ENCODE data around the gene GRAMD4.

Gene GRAMD4

GRCh38 chr22:46679706-46680269 is 59.6 kb downstream of the GRAMD4 start:
- intact Hi-C loops (cut with micrococcal nuclease): loop anchor here (5.0 to 10.0 kb wide), 2 partner anchors 55 to 117 kb away; partner anchors contain the start of gene GRAMD4
- Mint-ChIP-seq H3K27me3 (no peaks in the 10 kb centered on the region), H3K4me3 (no peak overlapping the region), H3K4me1 (ENCODE audit: low read depth) (peaks cover 11% of the 10 kb centered on the region), H3K27ac (no peak overlapping the region), H3K36me3 (ENCODE audit: low read depth) (peaks cover 85% of the 10 kb centered on the region), H3K9me3 (no peaks in the 10 kb centered on the region)

- no peak overlapping the region for H3K27ac Mint-ChIP-seq
- H3K36me3 Mint-ChIP-seq (ENCODE audit: low read depth): peaks cover 85% of the 10 kb centered on the region
- no peak overlapping the region for H3K4me3 Mint-ChIP-seq
- no peaks in the 10 kb centered on the region for H3K9me3 Mint-ChIP-seq
- no peaks in the 10 kb centered on the region for H3K27me3 Mint-ChIP-seq
- intact Hi-C loops (cut with micrococcal nuclease): loop anchor here (5.0 kb wide), 1 partner anchor 119 kb away; no protein-coding TSS in a partner anchor
- peaks cover 23% of the 10 kb centered on the region for H3K4me1 Mint-ChIP-seq (ENCODE audit: low read depth)
Measured at GRCh38 chr22:46681010-46681409, 60.8 kb downstream of the GRAMD4 start.

DNA sequence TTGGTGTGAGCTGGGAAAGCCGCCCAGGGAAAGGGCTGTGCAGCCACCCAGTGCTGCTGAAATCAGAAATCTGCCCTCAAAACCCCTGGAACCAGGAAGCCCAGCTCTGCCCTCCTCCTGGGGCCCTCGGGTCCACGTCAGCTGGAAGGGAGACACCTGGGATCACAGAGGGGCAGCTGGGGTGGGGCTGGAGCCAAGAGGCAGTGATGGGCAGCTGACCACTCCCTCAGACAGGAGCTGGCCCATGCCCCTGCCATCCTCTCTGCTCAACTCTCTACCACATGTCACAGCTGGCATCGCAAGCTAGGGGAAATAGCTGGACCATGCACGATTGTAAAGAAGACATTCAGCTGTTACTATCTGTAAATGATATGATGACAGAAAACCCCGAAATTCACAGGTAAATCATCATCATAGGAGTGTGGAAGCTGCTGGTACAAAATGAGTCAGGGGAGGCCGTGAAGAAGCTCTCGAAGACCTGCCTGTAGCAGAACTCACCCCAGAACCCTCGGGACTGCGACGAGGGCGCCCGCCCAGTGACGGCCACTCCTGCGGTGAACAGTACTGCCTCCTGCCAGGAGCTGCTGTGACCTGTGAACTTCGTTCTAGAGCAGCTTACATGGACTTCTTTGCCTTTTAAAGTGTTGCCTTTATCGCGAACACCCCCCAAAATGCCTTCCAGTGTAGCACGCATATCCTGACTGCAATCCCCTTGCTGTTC is 62.0 kb downstream of the GRAMD4 start:
- Mint-ChIP-seq H3K4me1 (ENCODE audit: low read depth) (peaks cover 34% of the 10 kb centered on the region), H3K27me3 (no peaks in the 10 kb centered on the region), H3K9me3 (no peaks in the 10 kb centered on the region), H3K27ac (no peak overlapping the region), H3K4me3 (no peak overlapping the region), H3K36me3 (ENCODE audit: low read depth) (peaks cover 85% of the 10 kb centered on the region)
- intact Hi-C loops (cut with micrococcal nuclease): loop anchor here (5.0 kb wide), 1 partner anchor 120 kb away; no protein-coding TSS in a partner anchor

- Mint-ChIP-seq H3K27me3 (no peaks in the 10 kb centered on the region), H3K9me3 (no peaks in the 10 kb centered on the region), H3K4me3 (no peak overlapping the region), H3K4me1 (ENCODE audit: low read depth) (peaks cover 49% of the 10 kb centered on the region), H3K27ac (no peak overlapping the region), H3K36me3 (ENCODE audit: low read depth) (peaks cover 88% of the 10 kb centered on the region)
- intact Hi-C loops (cut with micrococcal nuclease): loop anchor here (5.0 kb wide), 1 partner anchor 122 kb away; no protein-coding TSS in a partner anchor
Measured at GRCh38 chr22:46684706-46685105, 64.5 kb downstream of the GRAMD4 start.

- Mint-ChIP-seq H3K4me1 (ENCODE audit: low read depth) (peaks cover 49% of the 10 kb centered on the region), H3K36me3 (ENCODE audit: low read depth) (peaks cover 88% of the 10 kb centered on the region), H3K9me3 (no peaks in the 10 kb centered on the region), H3K27me3 (no peaks in the 10 kb centered on the region), H3K27ac (no peak overlapping the region), H3K4me3 (no peak overlapping the region)
- intact Hi-C loops (cut with micrococcal nuclease): no loop called here
Measured at GRCh38 chr22:46686221-46687047, 66.2 kb downstream of the GRAMD4 start.

DNA sequence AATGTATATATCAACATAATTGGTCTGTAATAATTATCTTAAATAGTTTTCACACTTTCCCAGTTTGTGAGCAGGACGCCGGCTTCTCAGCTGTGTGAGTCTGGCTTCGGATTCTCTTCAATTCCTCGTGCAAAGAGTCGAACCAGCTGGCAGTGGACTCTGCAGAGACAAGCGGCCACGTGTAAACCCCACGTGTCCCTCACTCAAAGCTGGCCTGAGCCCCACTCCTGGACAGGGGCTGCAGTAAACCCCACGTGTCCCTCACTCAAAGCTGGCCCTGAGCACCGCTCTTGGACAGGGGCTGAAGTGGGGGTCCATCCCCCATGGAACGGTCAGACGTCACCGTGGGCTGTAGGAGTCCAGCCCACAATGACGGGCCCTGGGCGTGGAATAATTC is 66.9 kb downstream of the GRAMD4 start:
- Mint-ChIP-seq H3K9me3 (no peaks in the 10 kb centered on the region), H3K27ac (no peak overlapping the region)
- intact Hi-C loops (cut with micrococcal nuclease): no loop called here

GRCh38 chr22:46687460-46687859 is 67.3 kb downstream of the GRAMD4 start:
- intact Hi-C loops (cut with micrococcal nuclease): no loop called here
- Mint-ChIP-seq H3K4me3 (no peak overlapping the region), H3K27ac (no peak overlapping the region)

More for the DNA sequence above, 66.9 kb downstream of the GRAMD4 start:
- peaks cover 49% of the 10 kb centered on the region for H3K4me1 Mint-ChIP-seq (ENCODE audit: low read depth)
- no peak overlapping the region for H3K4me3 Mint-ChIP-seq
- H3K36me3 Mint-ChIP-seq (ENCODE audit: low read depth): peaks cover 88% of the 10 kb centered on the region
- no peaks in the 10 kb centered on the region for H3K27me3 Mint-ChIP-seq

GRCh38 chr22:46688949-46689348 is 68.8 kb downstream of the GRAMD4 start:
- Mint-ChIP-seq H3K4me3 (no peak overlapping the region), H3K9me3 (no peaks in the 10 kb centered on the region), H3K36me3 (ENCODE audit: low read depth) (peaks cover 99% of the 10 kb centered on the region), H3K4me1 (ENCODE audit: low read depth) (peaks cover 45% of the 10 kb centered on the region), H3K27ac (no peak overlapping the region), H3K27me3 (no peaks in the 10 kb centered on the region)
- intact Hi-C loops (cut with micrococcal nuclease): no loop called here

More at GRCh38 chr22:46687460-46687859, 67.3 kb downstream of the GRAMD4 start:
- Mint-ChIP-seq H3K36me3 (ENCODE audit: low read depth) (peaks cover 88% of the 10 kb centered on the region), H3K27me3 (no peaks in the 10 kb centered on the region), H3K9me3 (no peaks in the 10 kb centered on the region), H3K4me1 (ENCODE audit: low read depth) (peaks cover 49% of the 10 kb centered on the region)

- H3K4me1 Mint-ChIP-seq (ENCODE audit: low read depth): peaks cover 35% of the 10 kb centered on the region
- intact Hi-C loops (cut with micrococcal nuclease): no loop called here
- no peaks in the 10 kb centered on the region for H3K27me3 Mint-ChIP-seq
- H3K27ac Mint-ChIP-seq: no peak overlapping the region
- no peak overlapping the region for H3K4me3 Mint-ChIP-seq
- H3K9me3 Mint-ChIP-seq: no peaks in the 10 kb centered on the region
- H3K36me3 Mint-ChIP-seq (ENCODE audit: low read depth): peaks cover 100% of the 10 kb centered on the region
Measured at GRCh38 chr22:46690146-46690545, 70.0 kb downstream of the GRAMD4 start.

- Mint-ChIP-seq H3K4me1 (ENCODE audit: low read depth) (peaks cover 21% of the 10 kb centered on the region), H3K9me3 (no peaks in the 10 kb centered on the region), H3K4me3 (no peak overlapping the region), H3K27ac (no peak overlapping the region), H3K27me3 (no peaks in the 10 kb centered on the region), H3K36me3 (ENCODE audit: low read depth) (peaks cover 100% of the 10 kb centered on the region)
- intact Hi-C loops (cut with micrococcal nuclease): no loop called here
Measured at GRCh38 chr22:46691571-46691970, 71.4 kb downstream of the GRAMD4 start.

DNA sequence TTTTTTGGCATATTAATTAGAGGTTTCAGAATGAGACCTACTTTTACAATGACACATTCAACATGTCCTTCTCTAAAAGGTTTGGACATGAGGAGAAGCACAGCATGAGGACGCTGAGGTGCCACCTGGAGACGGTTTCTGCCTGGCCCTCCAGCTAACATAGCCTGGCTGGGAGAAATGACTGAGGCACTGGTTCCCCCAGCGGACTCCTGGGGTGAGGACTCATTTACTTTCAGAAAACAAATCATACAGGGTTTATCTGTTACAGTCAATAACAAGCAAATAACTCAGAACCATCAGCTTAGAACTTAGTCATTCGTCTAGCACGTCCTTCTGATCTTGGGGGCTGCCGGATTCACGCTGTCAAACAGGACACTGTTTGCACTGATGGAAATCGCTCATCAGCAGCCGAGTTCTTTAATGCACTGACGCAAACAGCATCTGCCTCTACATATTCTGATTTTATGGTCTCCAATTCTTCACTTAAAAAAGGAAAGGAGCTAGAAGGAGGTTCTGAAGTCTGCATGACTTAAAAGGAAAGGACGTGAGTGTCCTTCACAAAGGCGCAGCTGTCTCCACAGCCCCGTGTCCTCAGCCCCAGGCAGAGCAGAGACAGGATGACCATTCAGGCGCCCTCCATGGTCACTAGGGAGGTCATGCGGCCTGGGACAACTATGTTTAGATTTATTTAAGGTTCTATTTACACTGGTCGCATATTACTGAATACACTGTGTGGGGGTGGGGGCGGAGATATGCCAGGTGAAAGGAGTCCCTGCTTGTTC is 73.6 kb downstream of the GRAMD4 start:
- Mint-ChIP-seq H3K27ac (no peak overlapping the region), H3K9me3 (no peaks in the 10 kb centered on the region), H3K4me1 (ENCODE audit: low read depth) (peaks cover 5% of the 10 kb centered on the region), H3K27me3 (no peaks in the 10 kb centered on the region), H3K36me3 (ENCODE audit: low read depth) (peaks cover 100% of the 10 kb centered on the region), H3K4me3 (no peak overlapping the region)
- intact Hi-C loops (cut with micrococcal nuclease): no loop called here

DNA sequence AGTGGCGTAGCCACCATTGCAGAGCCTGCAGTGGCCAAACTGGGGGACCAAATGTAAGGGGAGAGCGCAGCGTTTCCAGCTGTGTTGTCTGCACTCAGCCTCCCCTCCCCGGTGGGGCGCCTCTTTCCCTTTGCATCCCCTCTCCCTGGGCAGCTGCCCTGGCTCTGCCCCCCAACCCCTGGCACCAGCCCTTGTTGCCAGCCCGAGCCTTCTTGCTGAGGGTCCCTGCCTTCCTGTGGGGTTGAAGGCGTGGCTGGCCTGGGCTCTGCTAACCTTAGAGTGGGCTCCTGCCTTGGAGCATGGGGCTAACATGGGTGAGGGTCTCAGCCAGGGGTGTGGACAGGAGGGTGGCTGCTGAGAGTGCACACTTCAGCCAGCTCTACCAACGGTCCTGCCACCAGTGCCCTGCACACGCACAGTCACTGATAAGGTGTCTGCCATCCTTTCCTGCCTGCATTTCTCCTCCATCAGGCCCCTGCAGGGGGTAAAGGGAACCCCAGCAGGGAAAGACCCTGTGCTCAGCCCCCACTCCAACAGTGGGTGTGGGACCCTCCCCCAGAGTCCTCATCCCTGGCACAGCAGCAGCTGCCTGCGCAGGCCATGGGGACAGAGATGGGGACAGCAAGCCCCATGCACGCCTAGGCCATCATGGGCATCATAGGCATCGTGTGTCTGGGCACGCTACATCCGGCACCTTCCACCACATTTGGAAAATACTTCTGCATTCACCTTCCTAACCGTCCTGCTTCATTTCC is 74.4 kb downstream of the GRAMD4 start:
- intact Hi-C loops (cut with micrococcal nuclease): no loop called here
- no peaks in the 10 kb centered on the region for H3K9me3 Mint-ChIP-seq
- no peak overlapping the region for H3K4me3 Mint-ChIP-seq
- no peaks in the 10 kb centered on the region for H3K4me1 Mint-ChIP-seq (ENCODE audit: low read depth)
- no peak overlapping the region for H3K27ac Mint-ChIP-seq
- H3K27me3 Mint-ChIP-seq: no peaks in the 10 kb centered on the region
- peaks cover 100% of the 10 kb centered on the region for H3K36me3 Mint-ChIP-seq (ENCODE audit: low read depth)

Measured in dendritic cell treated with granulocyte-macrophage colony-stimulating factor and Interleukin-4, amounts not matched to agents 40 ng/mL and 50 ng/mL, for 4 days (primary cell).